WTC11 (cell line): ENCODE measurements around the gene NUDT17. TPM values are rescaled to one million over a fixed set of nuclear protein-coding genes. Genes with fewer than 3 reads are reported as not detected.

Experiments used
- ATAC-seq: fragments of 200-7000 bp; cut with Tn5 transposase; 2 replicates; pipeline ENCODE4 v1.10.0; 2021; ENCODE audit warnings: mild to moderate bottlenecking, moderate library complexity
- CTCF ChIA-PET: fragments of 300-600 bp; sonication (Branson Sonifier 250); formaldehyde crosslinking; loops from one replicate; lab custom pipeline; 2021; ENCODE audit warnings: antibody characterized with exemption; lab: Charles Lee
- POLR2A ChIA-PET: fragments of 350-600 bp; sonication (Branson Sonifier 250); formaldehyde crosslinking; loops from one replicate; lab custom pipeline; 2021; ENCODE audit warnings: antibody characterized with exemption; lab: Charles Lee
- DNase-seq: peaks from one replicate; pipeline ENCODE4 v3.0.0; 2021; ENCODE audit warnings: low spot score
- H3K27ac Mint-ChIP-seq: 2 replicates; pipeline ENCODE4 v1.8.0; 2021; ENCODE audit warnings: mixed read lengths
- H3K27me3 Mint-ChIP-seq: 2 replicates; pipeline ENCODE4 v1.8.0; 2021; ENCODE audit warnings: low read depth, mild to moderate bottlenecking, moderate library complexity, mixed read lengths
- H3K36me3 Mint-ChIP-seq: 2 replicates; pipeline ENCODE4 v1.8.0; 2021; ENCODE audit warnings: mixed read lengths
- H3K4me1 Mint-ChIP-seq: 2 replicates; pipeline ENCODE4 v1.8.0; 2022; ENCODE audit warnings: mixed read lengths
- H3K4me3 Mint-ChIP-seq: 2 replicates; pipeline ENCODE4 v1.8.0; 2021; ENCODE audit warnings: mild to moderate bottlenecking, moderate library complexity, mixed read lengths
- H3K9me3 Mint-ChIP-seq: 2 replicates; pipeline ENCODE4 v1.8.0; 2021; ENCODE audit warnings: mixed read lengths
- CREB1 ChIP-seq: sonication (generic); formaldehyde crosslinking; IDR thresholded peaks from 2 replicates; pipeline ENCODE4 v1.8.0; 2023; ENCODE audit warnings: mild to moderate bottlenecking, missing genetic modification reagents
- CREM ChIP-seq: sonication (generic); formaldehyde crosslinking; IDR thresholded peaks from 2 replicates; pipeline ENCODE4 v1.8.1; 2022; ENCODE audit warnings: mild to moderate bottlenecking, missing genetic modification reagents, moderate library complexity
- ELF4 ChIP-seq: sonication (generic); formaldehyde crosslinking; IDR thresholded peaks from 2 replicates; pipeline ENCODE4 v1.8.1; 2022; ENCODE audit warnings: low read depth, mild to moderate bottlenecking, moderate library complexity, missing genetic modification reagents
- EMX1 ChIP-seq: fragments of 250-450 bp; sonication (Bioruptor Pico); IDR thresholded peaks from 2 replicates; pipeline ENCODE4 v1.8.0; 2021; ENCODE audit warnings: mild to moderate bottlenecking
- FOXK1 ChIP-seq: sonication (generic); formaldehyde crosslinking; IDR thresholded peaks from 2 replicates; pipeline ENCODE4 v1.8.0; 2022; ENCODE audit warnings: mild to moderate bottlenecking, moderate library complexity, missing genetic modification reagents
- HMGA2 ChIP-seq: fragments of 250-450 bp; sonication (Bioruptor Pico); IDR thresholded peaks from 2 replicates; pipeline ENCODE4 v1.4.0; 2021; ENCODE audit warnings: mild to moderate bottlenecking, moderate library complexity
- JAZF1 ChIP-seq: fragments of 250-450 bp; sonication (Bioruptor Pico); IDR thresholded peaks from 2 replicates; pipeline ENCODE4 v1.9.0; 2021; ENCODE audit warnings: moderate library complexity, mild to moderate bottlenecking, inconsistent platforms
- JUN ChIP-seq: sonication (generic); formaldehyde crosslinking; IDR thresholded peaks from 2 replicates; pipeline ENCODE4 v1.8.0; 2023; ENCODE audit warnings: mild to moderate bottlenecking, missing genetic modification reagents
- MAX ChIP-seq: sonication (generic); formaldehyde crosslinking; IDR thresholded peaks from 2 replicates; pipeline ENCODE4 v1.8.0; 2022; ENCODE audit warnings: mild to moderate bottlenecking, missing genetic modification reagents
- NFE2L1 ChIP-seq: sonication (generic); formaldehyde crosslinking; IDR thresholded peaks from 2 replicates; pipeline ENCODE4 v1.8.1; 2023; ENCODE audit warnings: missing genetic modification reagents
- PRRX2 ChIP-seq: fragments of 250-450 bp; sonication (Bioruptor Pico); IDR thresholded peaks from 2 replicates; pipeline ENCODE4 v1.8.0; 2021; ENCODE audit warnings: mild to moderate bottlenecking
- SMAD4 ChIP-seq: sonication (generic); formaldehyde crosslinking; IDR thresholded peaks from 2 replicates; pipeline ENCODE4 v1.8.0; 2022; ENCODE audit warnings: mild to moderate bottlenecking, missing genetic modification reagents
- TCF7 ChIP-seq: sonication (generic); formaldehyde crosslinking; IDR thresholded peaks from 2 replicates; pipeline ENCODE4 v1.8.0; 2022; ENCODE audit warnings: mild to moderate bottlenecking, low read depth, missing genetic modification reagents, moderate library complexity
- TEAD1 ChIP-seq: sonication (generic); formaldehyde crosslinking; IDR thresholded peaks from 2 replicates; pipeline ENCODE4 v1.8.0; 2022; ENCODE audit warnings: mild to moderate bottlenecking, missing genetic modification reagents
- TEAD4 ChIP-seq: sonication (generic); formaldehyde crosslinking; IDR thresholded peaks from 2 replicates; pipeline ENCODE4 v1.8.0; 2022; ENCODE audit warnings: mild to moderate bottlenecking, missing genetic modification reagents
- ZNF121 ChIP-seq: sonication (generic); formaldehyde crosslinking; IDR thresholded peaks from 2 replicates; pipeline ENCODE4 v1.8.0; 2023; ENCODE audit warnings: missing genetic modification reagents
- ZNF281 ChIP-seq: sonication (generic); formaldehyde crosslinking; IDR thresholded peaks from 2 replicates; pipeline ENCODE4 v1.8.0; 2023; ENCODE audit warnings: mild to moderate bottlenecking, missing genetic modification reagents
- ZNF317 ChIP-seq: sonication (generic); formaldehyde crosslinking; IDR thresholded peaks from 2 replicates; pipeline ENCODE4 v1.8.1; 2023; ENCODE audit warnings: low read depth, mild to moderate bottlenecking, moderate library complexity, missing genetic modification reagents, borderline replicate concordance
- ZNF512 ChIP-seq: sonication (generic); formaldehyde crosslinking; IDR thresholded peaks from 2 replicates; pipeline ENCODE4 v1.8.1; 2022; ENCODE audit warnings: missing genetic modification reagents, borderline replicate concordance
- ZSCAN18 ChIP-seq: fragments of 250-450 bp; sonication (Bioruptor Pico); IDR thresholded peaks from 2 replicates; pipeline ENCODE4 v2.1.2; 2022; ENCODE audit warnings: mild to moderate bottlenecking, moderate library complexity
- total RNA-seq: library from RNA; stranded (reverse); gene quantifications from 3 replicates; pipeline ENCODE4 v1.2.3, GENCODE V29; 2021
- TF ChIP-seq, protein P1 (sequence below): fragments of 250-450 bp; sonication (Bioruptor Pico); conservative IDR thresholded peaks from 2 replicates; pipeline ENCODE4 v1.9.0; 2021; ENCODE audit warnings: mild to moderate bottlenecking
- TF ChIP-seq, protein P2 (sequence below): sonication (generic); formaldehyde crosslinking; IDR thresholded peaks from 2 replicates; pipeline ENCODE4 v1.8.1; 2023; ENCODE audit warnings: mild to moderate bottlenecking, missing genetic modification reagents, moderate library complexity

The NUDT17 gene
- total RNA-seq, 1 experiment from 2014 or later = 2.7 TPM

- Mint-ChIP-seq H3K27me3 (no peaks in the 10 kb centered on the region; the same call in 1 of the 2 replicates), H3K4me3 (no peak overlapping the region), H3K27ac (peak overlapping the region; percentile 48; the same call in 1 of the 2 replicates), H3K4me1 (peaks cover 36% of the 10 kb centered on the region), H3K9me3 (no peaks in the 10 kb centered on the region), H3K36me3 (no peaks in the 10 kb centered on the region)
- ChIA-PET CTCF (interaction anchor here (0.6 to 1.0 kb wide), 2 partner anchors 65 to 203 kb away, joined by 3 read pairs; no protein-coding TSS in a partner anchor), POLR2A (no interaction called here)
- TF ChIP-seq SMAD4 (no peak), JUN (no peak), NFE2L1 (no peak), TCF7 (no peak), FOXK1 (no peak), TEAD1 (CRISPR knock-in tag) (no peak), MAX (CRISPR knock-in tag) (no peak)
- ATAC-seq (no peak), DNase-seq (no peak)
Observed at GRCh38 chr1:145804235-145805045, 41.0 kb upstream of the NUDT17 start.

DNA sequence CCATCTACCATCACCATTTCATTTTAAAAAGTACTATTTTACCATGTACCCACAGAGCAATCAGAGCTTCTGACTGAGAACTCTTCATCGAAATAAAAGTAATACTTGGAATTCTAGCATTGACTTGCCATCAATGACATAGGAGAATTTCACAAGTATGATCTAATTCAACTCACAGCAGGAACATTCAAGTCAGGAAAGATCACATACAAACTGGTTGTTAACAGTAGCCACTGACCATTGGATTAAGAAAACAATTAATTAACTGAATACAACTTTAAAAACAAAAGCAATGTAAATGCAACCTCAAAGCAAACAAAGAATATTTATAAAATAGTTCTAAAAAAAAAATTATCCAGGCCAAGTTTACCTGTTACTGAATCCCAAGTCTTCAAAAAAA lies 40.4 kb upstream of the NUDT17 start:
- Mint-ChIP-seq H3K4me3 (no peak overlapping the region), H3K4me1 (peaks cover 34% of the 10 kb centered on the region), H3K27me3 (no peaks in the 10 kb centered on the region; the same call in 1 of the 2 replicates), H3K27ac (peak overlapping the region; percentile 85), H3K9me3 (no peaks in the 10 kb centered on the region), H3K36me3 (no peaks in the 10 kb centered on the region)
- POLR2A ChIA-PET = no interaction called here
- ATAC-seq = no peak
- DNase-seq = no peak
- TF ChIP-seq ELF4 (CRISPR knock-in tag) = no peak
- TF ChIP-seq, protein P1, sequence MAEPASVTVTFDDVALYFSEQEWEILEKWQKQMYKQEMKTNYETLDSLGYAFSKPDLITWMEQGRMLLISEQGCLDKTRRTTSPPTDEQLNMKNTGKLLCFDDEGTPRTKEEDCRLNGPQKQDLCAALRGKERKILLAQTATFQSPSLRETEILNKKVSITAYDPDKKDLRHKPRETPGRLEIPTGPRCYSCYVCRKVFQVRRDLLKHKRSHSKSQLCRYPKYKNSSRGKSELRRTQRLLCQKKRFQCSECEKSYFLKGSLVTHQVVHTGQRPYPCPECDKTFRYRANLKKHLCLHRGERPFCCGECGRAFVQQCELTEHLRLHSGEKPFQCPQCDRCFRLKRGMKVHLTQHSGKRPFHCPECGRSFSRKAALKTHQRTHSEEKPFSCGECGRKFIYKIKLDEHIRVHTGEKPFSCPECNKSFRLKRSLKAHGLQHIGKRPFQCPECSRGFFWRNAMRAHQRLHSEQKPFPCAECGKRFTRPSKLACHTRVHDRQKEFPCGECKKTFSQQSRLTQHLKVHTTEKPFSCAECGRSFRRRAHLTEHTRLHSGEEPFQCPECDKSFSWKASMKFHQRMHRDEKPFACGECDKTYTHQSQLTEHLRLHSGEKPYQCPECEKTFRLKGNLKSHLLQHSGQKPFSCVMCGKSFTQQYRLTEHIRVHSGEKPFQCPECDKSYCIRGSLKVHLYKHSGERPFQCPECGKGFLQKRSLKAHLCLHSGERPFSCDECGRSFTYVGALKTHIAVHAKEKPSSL (CRISPR knock-in tag) = no peak
- TF ChIP-seq ZNF512 (CRISPR knock-in tag) = no peak
- no peak for TF ChIP-seq ZSCAN18 (CRISPR knock-in tag)
- TF ChIP-seq PRRX2 (CRISPR knock-in tag) = no peak
- CTCF ChIA-PET = interaction anchor here (2.2 kb wide), 1 partner anchor 41 kb away, joined by 10 read pairs; the partner anchor contains the start of gene NUDT17

DNA sequence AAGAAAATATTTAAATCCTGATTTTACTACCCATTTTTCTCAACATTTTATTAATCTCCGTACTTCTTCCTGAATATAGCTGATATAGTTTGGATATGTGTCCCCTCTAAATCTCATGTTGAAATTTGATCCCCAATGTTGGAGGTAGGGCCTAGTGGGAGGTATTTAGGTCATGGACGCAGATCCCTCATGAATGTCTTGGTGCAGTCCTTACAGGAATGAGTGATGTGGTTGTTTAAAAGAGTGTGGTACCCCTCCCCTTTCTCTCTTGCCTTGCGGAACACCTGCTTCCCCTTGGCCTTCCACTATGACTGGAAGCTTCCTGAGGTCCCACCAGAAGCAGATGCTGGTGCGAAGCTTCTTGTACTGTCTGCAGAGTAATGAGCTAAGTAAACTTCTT lies 39.0 kb upstream of the NUDT17 start:
- H3K27me3 Mint-ChIP-seq = no peaks in the 10 kb centered on the region
- POLR2A ChIA-PET = no interaction called here
- H3K36me3 Mint-ChIP-seq = no peaks in the 10 kb centered on the region
- DNase-seq = no peak
- CTCF ChIA-PET = interaction anchor here (2.2 kb wide), 1 partner anchor 39 kb away, joined by 10 read pairs; the partner anchor contains the start of gene NUDT17
- ATAC-seq = no peak
- H3K4me3 Mint-ChIP-seq = no peak overlapping the region
- peak overlapping the region; percentile 87; the same call in 1 of the 2 replicates for H3K27ac Mint-ChIP-seq
- peaks cover 30% of the 10 kb centered on the region for H3K4me1 Mint-ChIP-seq
- no peaks in the 10 kb centered on the region for H3K9me3 Mint-ChIP-seq
- no peak for TF ChIP-seq PRRX2 (CRISPR knock-in tag)
- no peak for TF ChIP-seq ZNF281
- TF ChIP-seq, protein P2, sequence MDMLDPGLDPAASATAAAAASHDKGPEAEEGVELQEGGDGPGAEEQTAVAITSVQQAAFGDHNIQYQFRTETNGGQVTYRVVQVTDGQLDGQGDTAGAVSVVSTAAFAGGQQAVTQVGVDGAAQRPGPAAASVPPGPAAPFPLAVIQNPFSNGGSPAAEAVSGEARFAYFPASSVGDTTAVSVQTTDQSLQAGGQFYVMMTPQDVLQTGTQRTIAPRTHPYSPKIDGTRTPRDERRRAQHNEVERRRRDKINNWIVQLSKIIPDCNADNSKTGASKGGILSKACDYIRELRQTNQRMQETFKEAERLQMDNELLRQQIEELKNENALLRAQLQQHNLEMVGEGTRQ = no peak
- TF ChIP-seq EMX1 (CRISPR knock-in tag) = no peak
- TF ChIP-seq ZNF317 (CRISPR knock-in tag) = no peak
- no peak for TF ChIP-seq CREM (CRISPR knock-in tag)
- no peak for TF ChIP-seq TEAD4 (CRISPR knock-in tag)
- TF ChIP-seq CREB1 (CRISPR knock-in tag) = no peak
- TF ChIP-seq ZNF121 = no peak
- no peak for TF ChIP-seq JAZF1 (CRISPR knock-in tag)
- TF ChIP-seq HMGA2 (CRISPR knock-in tag) = no peak
- no peak for TF ChIP-seq ELF4 (CRISPR knock-in tag)
